ENCODE data around the gene YARS1. TPM values are rescaled to one million over a fixed set of nuclear protein-coding genes. Genes with fewer than 3 reads are reported as not detected.

Gene YARS1
- total RNA-seq, 1 donor from 2014 or later = 45.4 TPM

DNA sequence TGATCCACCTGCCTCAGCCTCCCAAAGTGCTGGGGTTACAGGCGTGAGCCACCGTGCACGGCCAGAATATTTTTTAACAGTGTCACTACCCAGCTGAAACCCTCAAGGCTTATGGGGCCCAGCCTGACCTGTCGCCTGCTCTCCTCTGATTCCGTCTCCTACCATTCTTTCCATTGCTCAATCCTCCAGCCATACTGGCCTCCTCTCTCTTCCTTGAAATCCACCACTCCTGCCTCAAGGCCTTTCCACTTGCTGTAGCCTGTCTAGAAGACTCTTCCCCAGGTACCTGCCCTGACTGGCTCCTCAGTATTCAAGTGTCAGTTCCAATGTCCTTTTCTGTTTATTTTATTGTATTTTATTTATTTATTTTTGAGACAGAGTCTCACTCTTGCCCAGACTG lies 53.9 kb downstream of the YARS1 start:
- no peak for DNase-seq

GRCh38 chr1:32761936-32762335 lies 55.2 kb downstream of the YARS1 start:
- no peak for DNase-seq

GRCh38 chr1:32761253-32761877 lies 55.8 kb downstream of the YARS1 start:
- no peak for DNase-seq

GRCh38 chr1:32759997-32760623 lies 57.0 kb downstream of the YARS1 start:
- DNase-seq = no peak

DNA sequence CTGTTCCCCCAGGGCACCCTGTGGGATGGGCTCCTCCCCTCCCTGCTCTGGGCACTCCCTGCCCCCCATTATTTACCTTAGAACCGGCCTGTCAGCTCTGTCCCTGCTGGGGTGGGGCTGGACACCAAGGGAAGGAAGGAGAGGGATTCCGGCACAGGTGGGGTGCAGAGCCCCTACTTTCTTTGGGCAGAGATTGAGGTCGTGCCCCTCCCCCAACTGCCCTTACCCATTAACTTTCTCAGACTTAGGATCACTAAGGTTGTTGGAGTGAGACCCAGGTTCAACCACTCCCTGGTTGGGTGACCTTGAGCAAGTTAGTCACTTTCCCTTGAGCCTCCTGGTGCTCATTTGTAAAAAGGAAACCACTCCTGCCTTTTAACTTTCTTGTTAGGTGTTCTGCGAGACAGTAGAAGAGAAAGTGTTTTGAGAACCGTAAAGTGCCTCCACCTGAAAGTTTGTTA lies 57.6 kb downstream of the YARS1 start:
- DNase-seq = no peak

GRCh38 chr1:32758795-32759430 lies 58.2 kb downstream of the YARS1 start:
- DNase-seq = no peak

GRCh38 chr1:32758177-32758794 lies 58.9 kb downstream of the YARS1 start:
- no peak for DNase-seq

DNA sequence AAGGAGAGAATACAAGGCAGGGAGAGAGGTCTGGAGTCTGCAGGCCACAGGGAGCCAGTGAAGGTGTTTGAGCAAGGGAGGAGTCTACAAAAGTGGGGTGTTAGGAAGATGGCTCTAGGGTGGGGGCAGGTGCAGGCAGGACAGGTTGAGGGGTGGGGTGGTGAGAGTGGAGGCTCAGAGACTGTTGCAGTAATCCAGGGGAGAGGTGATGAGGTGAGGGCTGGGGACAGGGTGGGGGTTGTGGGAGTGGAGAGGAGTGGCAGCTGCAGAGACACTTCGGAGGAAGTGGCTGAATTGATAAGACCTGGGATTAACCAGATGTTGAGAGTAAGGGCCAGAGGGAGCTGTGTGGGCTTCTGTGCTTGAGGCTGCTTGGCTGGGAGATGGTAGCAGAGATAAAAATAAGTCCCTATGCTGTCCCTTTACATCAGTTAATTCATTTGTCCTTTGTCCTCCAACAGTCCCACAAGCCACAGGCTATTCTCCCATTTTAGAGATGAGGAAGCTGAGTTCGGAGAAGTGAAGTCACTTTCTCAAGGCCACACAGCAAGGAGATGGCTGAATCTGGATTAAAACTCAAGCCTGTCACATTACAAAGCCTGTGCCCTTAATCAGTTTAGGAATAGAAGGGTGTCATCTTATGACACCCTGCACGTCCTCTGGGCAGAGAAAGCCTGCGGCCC lies 59.8 kb downstream of the YARS1 start:
- no peak for DNase-seq

DNA sequence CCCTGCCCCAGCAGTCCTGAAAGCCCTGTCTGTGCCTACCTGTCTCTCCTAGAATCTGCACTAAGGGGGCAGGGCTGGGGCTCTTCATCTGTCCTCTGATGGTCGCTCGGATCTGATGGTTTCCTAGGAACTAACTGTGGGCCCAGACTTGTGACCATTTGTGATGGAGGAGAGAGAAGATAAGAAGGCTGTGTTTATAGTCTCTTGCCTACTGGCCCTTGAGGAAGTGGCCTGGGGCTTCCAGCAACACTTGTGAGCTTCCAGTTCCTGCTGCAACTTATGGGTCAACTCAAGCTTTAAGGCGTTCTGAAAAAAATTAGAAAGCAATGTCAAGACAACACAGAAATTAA lies 61.4 kb downstream of the YARS1 start:
- no peak for DNase-seq

DNA sequence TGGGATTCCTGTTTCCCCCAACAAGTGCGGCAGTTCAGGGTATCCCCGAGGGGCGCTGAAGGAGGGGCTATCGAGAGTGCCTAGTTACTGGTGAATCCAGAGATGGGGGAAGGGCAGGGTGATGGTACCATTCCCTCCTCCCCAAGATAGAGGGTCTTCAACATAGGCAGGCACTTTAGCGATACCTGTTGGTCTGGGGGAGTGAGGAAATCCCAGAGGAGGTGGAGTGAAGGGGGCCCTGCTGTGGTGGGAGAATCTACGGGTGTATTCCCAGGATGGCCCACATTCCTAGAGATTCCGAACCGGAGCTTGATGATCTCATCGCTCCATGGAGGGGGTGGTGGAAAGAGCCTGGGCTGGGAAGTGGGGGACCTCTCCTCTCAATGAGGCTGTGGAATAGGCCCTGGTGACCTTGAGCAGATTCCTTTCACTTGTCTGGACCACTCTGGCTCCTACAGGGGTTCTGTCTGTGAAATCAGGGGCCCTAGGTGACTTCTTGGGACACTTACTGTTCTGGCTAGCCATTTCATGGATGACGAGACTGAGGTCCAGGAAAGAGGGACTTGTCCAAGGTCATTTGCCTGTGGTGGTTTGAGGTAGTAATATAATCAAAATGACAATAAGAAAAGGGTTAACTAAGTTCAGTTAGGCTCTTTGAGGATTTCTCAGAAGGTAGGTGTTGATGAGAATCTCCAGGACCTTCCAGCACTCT lies 61.9 kb downstream of the YARS1 start:
- DNase-seq = no peak

GRCh38 chr1:32754317-32755097 lies 62.7 kb downstream of the YARS1 start:
- no peak for DNase-seq

DNA sequence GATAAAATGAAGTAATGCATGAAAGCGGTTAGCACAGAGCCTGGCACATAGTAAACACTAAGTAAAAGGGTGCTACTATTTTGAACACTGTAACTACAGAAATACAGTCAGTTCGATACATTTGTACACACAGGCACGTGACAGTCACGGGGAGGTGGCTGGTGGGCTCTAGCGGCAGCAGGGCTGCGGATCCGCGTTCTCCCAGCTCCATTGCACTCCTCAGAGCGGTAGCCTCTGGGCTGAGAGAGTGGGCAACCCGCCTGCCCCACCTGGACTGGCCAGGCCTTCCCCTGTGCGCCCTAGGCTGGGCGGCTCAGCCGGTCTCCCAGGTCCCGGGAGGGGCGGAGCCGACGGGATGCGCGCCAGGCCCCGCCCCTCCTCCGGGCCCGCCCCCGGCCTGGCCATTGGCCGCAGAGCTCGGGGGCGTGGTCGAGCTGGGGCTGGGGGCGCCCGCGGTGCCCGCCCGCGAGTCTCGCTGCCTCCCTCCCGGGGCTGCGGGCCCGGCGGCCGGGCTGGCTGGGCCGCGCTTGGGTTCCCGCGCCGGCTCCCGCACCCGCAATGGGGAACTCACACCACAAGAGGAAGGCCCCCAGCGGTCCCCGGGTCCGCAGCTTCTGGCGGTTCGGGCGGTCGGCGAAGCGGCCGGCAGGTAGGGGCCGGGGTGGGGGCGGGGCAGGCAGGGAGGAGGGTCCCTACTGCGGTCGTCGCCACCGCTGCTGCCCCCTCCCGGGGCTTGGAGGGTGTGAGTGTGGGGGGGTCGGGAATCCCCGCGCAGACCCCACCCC lies 63.4 kb downstream of the YARS1 start:
- DNase-seq = peak; percentile 15

GRCh38 chr1:32749771-32750170 lies 67.4 kb downstream of the YARS1 start:
- no peak for DNase-seq

- no peak for DNase-seq
Observed at GRCh38 chr1:32749332-32749731, 67.8 kb downstream of the YARS1 start.

- no peak for DNase-seq
Observed at GRCh38 chr1:32748926-32749325, 68.2 kb downstream of the YARS1 start.

DNA sequence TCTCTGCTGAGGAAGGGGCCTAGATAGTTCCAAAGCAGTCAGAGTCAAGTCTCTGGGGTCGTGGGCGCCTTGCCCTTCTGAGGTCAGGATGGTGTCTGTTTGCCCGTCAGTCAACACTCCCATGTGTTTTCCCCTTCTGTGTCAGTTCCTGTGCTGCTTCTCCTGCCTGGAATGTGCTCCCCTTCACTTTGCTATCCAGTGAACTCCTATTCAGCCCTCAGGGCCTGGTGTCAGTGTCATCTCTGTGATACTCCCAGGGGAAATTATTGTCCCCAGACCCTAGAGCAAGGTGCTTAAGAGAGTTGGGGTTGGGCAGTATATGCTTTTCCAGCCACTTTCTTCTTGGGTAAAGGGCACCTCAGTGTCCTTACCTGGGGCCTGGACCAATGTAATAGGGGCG lies 68.8 kb downstream of the YARS1 start:
- DNase-seq = no peak

- DNase-seq = no peak
Observed at GRCh38 chr1:32746130-32746529, 71.0 kb downstream of the YARS1 start.

DNA sequence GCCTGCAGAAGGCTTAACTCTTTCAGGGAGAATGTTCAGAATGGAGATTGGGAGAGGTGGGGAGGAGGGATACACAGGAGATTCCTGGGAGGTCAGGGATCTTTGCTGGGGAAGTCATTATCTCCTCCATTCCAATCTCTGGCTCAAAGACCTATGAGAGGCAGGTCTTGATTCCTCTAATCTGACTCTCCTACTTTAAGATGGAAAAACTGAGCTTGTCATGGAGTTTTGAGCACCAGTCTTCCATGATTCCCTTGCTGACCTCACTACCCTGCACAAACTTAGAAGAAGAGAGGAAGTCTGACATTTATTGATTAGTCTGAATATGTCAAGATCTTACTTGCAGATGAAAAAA lies 73.1 kb downstream of the YARS1 start:
- no peak for DNase-seq

GRCh38 chr1:32743380-32744070 lies 73.6 kb downstream of the YARS1 start:
- DNase-seq = no peak

GRCh38 chr1:32742956-32743355 lies 74.2 kb downstream of the YARS1 start:
- DNase-seq = no peak

Measured in skin of body (tissue), 2 donors.